Amniotic epithelial cell (primary cell): Measurements from ENCODE around the gene MAGEF1.

ENCODE experiments used
- DNase-seq: peaks from one replicate; pipeline ENCODE4 v3.0.0-alpha.2; 2010; ENCODE audit warnings: low read depth

Gene MAGEF1

DNA sequence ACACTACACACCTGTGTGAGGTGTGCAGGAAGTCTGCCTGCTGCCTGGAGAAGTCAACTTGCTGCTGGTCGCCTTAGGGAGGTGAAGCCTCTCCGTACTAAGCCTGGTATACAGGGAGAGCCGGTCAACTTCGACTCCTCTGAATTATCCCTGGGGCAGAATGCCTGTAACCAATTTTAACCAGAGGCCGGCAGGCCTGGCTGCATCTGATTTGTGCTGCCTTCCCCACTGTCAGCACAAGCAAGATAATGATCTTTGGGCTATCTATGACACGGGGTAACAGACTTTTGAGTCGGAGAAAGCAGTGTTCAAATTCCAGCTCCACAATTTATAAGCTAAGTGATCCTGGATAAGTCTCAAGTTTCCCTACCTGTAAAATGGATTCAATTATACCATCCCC, 42.3 kb downstream of the MAGEF1 start:
- no peak for DNase-seq

DNA sequence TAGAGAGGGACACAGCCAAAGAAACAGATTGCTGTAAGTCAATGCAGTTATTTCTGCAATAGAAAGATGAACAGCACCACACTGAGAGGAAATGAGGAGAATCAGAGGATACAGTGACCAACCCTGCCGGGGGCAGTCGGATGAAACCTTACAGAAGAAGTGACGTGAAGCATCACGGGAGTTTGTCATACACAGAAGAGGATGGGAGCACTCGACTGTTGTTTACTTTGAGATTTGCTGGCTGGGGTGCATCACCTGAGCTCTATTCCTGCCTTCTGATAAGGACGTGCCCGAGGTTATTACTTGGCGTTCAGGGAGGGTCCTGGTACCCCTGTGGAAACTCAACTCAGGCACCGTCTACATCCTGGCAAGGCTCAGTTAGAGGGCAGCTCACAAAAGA, 45.4 kb downstream of the MAGEF1 start:
- DNase-seq, result no peak

DNA sequence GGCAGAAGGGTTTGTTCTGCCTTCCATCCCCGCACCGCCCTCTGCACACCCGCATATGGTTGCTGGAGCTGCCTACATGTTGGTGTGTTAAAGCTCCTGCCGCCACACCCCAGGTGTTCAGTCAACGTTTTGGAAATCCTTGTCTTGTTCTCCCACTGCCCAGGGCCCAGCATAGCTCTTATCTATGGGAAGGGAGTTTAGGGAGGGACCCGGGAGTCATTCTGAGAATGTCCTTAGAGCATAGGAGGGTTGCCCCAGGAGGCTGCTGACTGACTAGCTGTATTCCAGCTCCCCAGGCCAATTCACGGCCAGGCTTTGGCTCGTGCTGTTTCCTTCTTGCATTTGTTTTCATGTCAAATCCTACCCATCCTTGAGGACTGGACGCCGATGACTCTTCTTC, 46.8 kb downstream of the MAGEF1 start:
- DNase-seq, result no peak

DNA sequence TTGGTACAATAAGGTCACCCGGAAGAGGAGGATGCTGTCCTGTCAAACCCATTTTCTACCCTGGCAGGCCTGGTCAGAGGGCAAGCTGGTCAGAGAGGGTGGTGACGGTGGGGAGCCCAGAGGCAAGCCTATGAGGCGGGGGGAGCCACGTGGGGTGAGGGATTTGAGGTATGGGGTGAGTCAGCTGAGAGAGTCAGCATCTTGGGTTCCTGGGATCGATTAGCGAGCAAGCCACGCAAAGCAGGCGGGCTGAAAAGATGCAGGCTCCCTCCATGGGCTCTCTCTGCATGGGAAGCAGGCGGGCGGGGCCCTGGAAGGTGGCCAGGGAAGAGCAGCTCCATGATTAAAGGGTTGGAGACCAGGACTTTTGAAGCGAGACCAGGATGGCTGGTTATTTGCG, 48.1 kb downstream of the MAGEF1 start:
- no peak for DNase-seq

DNA sequence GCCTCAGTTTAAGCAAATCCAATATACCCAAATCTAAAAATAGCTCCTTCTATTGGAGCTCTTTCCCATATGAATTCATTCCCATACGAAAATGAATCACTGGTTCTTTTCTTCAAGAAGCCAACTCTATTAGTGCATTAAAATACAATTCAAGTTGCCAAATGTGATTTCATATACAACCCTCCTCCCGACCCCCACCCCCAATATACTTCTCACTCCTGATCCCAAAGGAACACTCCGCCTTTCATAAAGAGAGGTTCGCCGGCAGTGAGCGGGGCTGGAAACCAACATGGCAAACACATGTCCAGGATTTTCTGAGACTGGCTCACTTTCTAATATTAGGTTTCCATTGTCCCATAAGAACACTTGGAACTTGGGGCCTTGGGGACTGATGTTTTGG, 48.5 kb downstream of the MAGEF1 start:
- no peak for DNase-seq

DNA sequence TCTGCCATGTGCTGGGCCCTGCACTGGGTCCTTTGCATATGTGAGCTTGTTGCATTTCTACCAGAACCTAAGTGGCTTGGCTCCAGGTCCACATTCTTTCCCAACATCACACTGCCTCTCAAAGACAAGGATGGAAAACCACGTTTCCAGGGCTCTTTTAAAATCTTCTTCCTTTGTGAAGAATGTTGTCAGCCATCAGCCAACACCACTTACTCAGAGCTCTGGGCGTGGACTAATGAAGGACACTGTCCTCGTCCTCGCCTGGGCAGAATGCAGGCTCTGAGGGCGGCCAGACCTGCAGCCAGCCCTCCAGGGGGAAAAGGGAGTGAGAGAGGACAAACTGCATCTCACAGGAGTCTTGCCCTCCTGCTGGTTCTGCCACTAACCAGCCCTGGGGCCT, 49.7 kb downstream of the MAGEF1 start:
- DNase-seq, result no peak

DNA sequence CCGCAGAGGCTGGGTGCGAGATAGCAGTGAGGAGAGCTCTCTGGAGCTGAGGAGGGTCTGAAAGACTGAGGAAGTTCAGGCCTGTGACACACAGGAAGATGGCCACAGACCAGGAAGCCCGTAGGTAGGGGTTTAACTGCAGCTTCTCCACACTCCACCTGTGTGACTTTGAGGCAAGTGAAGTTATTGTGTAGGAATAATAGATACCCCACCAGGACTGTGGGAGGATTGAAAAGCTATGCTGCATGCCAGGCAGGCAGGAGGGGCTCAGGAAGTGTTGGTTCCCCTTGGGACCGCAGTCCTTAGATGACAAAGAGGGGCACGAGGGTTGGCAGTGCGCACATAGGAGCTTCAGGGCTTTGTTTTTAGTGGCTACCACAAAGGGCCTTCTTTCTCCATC, 50.9 kb downstream of the MAGEF1 start:
- no peak for DNase-seq
